GM12864 (cell line): Measurements from ENCODE around the gene KRT76.

ENCODE experiments used
- DNase-seq: peaks from one replicate; pipeline ENCODE4 v3.0.0-alpha.2; 2011; ENCODE audit warnings: low read depth
- H3K4me3 ChIP-seq: 2 replicates; pipeline ENCODE4 v1.5.1; 2011; ENCODE audit warnings: mild to moderate bottlenecking, low read depth, low read length, control low read depth
- CTCF ChIP-seq: IDR thresholded peaks from 2 replicates; pipeline ENCODE4 v1.5.1; 2011; ENCODE audit warnings: low read depth, mild to moderate bottlenecking, moderate library complexity, low read length, control low read depth, inconsistent platforms; ENCODE audit errors: missing control alignments

Gene KRT76

GRCh38 chr12:52742822-52743457 lies 34.2 kb downstream of the KRT76 start:
- H3K4me3 ChIP-seq: no peak overlapping the region
- no peak for TF ChIP-seq CTCF
- DNase-seq: no peak

- H3K4me3 ChIP-seq: no peak overlapping the region
- no peak for DNase-seq
- no peak for TF ChIP-seq CTCF
These were observed 35.0 kb downstream of the KRT76 start for GRCh38 chr12:52742196-52742580.

GRCh38 chr12:52741375-52742195 lies 35.6 kb downstream of the KRT76 start:
- no peak for DNase-seq
- no peak for TF ChIP-seq CTCF
- H3K4me3 ChIP-seq: no peak overlapping the region

- TF ChIP-seq CTCF: no peak
- H3K4me3 ChIP-seq: no peak overlapping the region
- no peak for DNase-seq
These were observed 36.6 kb downstream of the KRT76 start for GRCh38 chr12:52740584-52740983.

- TF ChIP-seq CTCF: no peak
- DNase-seq: no peak
- H3K4me3 ChIP-seq: no peak overlapping the region
These were observed 37.2 kb downstream of the KRT76 start for GRCh38 chr12:52739963-52740362.

GRCh38 chr12:52735816-52736632 lies 41.1 kb downstream of the KRT76 start:
- no peak overlapping the region for H3K4me3 ChIP-seq
- TF ChIP-seq CTCF: no peak
- no peak for DNase-seq
